ENCODE measurements around the gene MECR.

MECR gene

GRCh38 chr1:29255134-29255666 lies 24.5 kb upstream of the MECR start:
- no peak for DNase-seq (ENCODE audit: low spot score)

GRCh38 chr1:29254346-29254745 lies 23.6 kb upstream of the MECR start:
- no peak for DNase-seq (ENCODE audit: low spot score)

DNA sequence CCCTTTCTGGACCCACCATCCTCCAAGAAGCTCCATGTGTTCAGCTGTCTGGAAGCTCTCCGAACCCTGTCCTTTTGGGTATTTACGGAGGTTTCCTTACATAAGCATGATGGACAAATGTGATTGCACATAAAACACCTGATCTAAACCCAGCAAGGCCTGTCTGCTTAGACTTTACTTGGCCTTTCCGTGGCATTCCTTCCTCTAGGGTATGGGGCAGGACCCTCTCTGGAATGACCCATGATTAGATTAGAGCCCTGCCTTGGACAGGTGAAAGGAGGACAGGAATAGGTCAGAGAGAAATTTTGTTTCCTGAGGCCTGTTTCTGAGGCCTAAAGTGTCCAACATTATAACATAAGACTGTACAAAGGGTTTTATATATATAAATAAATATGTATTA lies 22.4 kb upstream of the MECR start:
- DNase-seq (ENCODE audit: low spot score) = no peak

DNA sequence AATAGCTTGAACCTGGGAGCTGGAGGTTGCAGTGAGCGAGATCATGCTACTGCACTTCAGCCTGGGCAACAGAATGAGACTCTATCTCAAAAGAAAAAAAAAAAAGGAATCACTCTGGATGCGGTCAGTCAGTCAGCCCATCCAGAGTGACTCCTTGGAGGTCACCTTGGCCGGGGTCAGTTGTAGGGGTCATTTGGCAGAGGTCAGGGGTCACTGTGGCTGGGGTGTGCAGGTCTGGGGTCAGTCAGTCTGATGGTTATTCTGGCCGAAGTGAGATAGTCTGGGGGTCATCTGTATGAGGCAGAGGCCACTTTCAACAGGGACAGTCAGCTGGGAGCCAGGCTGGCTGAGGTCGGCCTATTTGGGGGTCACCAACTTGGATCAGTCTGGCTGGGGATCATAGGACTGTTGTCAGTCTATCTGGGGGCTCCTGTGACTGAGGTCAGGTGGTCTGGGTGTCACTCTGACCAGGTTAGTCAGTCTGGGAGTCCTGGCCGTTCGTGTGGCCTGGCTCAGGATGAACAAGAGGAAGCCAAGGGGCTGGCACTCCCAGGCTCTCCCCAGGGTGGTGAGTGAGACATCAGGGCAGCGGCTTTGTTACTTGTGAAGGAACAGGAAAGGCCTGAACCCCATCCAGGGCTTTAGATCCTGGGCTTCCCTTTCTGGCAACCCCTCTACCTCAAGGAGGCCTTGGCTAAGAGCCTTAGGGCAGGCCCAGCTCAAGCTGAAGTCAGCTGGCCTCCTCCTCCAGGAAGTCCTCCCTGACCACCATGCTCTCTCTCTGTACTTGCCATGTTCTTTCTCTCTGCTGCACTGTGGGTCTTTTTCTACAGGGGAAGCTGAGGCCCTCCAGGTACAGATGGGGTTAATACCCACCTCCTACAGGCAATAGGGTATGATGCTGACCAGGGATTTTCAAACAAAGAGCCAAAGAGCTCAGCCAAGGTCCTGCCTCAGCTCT lies 20.7 kb upstream of the MECR start:
- DNase-seq (ENCODE audit: low spot score) = no peak

- no peak for DNase-seq (ENCODE audit: low spot score)
These were observed 19.3 kb upstream of the MECR start for GRCh38 chr1:29249951-29250581.

DNA sequence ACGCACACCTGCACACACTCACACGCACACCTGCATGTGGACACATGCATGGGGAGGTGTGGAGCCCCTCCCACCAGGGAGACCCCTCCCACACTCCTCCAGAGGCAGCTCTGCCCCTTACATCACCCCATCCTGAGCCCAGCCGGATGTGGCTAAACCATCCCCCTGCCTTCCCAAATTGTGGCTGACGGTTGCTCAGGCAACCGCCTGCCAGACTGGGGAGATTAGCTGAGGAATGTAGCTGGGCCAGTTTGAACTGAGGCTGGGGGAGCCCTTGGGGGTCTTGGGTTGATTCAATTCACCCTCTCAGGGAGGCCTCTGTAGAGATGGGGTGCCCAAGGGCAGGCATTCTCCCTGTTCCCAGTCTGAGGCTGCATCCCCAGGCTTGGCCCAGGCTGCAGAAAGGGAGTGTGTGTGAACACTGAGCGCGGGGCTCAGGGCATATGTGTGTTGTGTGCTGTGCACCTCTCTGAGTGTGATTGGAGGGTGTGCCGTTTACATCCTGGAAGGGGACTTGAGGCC lies 18.5 kb upstream of the MECR start:
- no peak for DNase-seq (ENCODE audit: low spot score)

- no peak for DNase-seq (ENCODE audit: low spot score)
These were observed 17.7 kb upstream of the MECR start for GRCh38 chr1:29248409-29248808.

DNA sequence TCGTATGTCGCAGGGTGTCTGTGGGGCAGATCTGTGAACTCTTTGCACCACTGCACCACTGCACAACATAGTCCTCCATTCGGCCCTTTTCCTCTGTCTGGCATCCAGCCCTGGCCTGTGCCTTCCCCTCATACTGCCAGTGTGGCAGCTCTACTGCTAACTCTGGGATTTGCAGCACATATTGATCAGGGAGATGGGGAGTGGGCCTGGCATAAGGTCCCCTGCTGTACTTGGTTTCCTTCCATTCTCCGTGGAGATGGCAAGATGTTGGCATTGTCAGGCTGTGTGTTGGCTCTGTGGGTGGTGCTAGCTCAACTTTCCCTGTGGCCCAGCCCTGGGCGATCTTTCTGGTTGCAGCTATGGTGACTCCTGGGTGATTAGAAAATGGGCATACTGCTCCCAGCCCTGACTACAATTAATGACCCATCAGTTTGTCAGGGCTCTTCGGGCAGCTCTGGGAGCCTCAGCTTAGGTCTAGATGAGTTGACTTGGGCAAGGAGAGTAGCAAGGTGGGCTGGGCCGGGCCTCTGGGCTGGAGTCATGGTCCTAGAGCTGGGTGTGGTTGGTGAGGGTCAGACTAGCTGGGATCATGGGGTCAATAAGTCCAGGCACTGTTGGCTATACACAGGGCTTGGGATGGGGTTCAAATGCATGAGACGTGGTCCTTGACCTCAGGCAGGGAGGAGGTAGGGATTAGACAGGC lies 17.0 kb upstream of the MECR start:
- DNase-seq (ENCODE audit: low spot score) = no peak

DNA sequence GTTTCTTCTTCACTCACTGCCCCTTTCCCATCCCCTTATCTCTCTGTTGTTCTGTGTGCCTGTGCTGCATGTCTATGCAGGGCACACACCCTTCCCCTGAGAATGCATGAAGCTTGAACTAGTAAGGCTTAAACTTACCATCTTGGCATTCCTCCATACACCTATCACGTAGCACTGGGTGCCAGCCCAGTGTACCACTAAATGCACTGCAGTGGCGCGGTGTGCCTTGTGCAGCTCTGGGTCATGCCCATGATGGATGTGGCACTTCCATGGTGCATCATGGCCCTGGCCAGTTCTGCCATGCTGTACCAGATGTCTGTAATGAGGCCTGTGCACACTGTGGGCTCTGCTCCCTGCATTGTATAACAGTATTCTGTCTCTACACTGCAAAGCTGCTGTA lies 16.3 kb upstream of the MECR start:
- no peak for DNase-seq (ENCODE audit: low spot score)

GRCh38 chr1:29245876-29246275 lies 15.1 kb upstream of the MECR start:
- DNase-seq (ENCODE audit: low spot score) = no peak

DNA sequence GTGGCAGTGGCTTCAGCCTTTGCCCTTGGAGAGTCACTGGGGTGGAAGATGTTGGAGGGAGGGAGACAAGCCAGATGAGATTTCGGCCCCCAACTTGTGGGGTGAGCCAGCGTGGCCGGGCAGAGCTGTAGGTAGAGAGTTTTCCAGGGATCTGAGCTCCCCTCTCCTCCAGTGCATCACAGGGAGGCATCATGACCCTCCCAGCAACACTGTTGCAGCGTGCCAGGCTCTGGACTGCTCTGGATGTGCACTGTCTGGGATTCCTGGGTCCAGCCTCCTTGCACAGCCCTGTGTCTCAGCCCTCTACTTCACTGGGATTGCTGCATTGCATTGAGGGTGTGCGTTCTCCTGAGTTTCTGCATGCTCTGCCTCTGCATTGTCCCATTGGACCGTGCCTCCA lies 14.5 kb upstream of the MECR start:
- no peak for DNase-seq (ENCODE audit: low spot score)

DNA sequence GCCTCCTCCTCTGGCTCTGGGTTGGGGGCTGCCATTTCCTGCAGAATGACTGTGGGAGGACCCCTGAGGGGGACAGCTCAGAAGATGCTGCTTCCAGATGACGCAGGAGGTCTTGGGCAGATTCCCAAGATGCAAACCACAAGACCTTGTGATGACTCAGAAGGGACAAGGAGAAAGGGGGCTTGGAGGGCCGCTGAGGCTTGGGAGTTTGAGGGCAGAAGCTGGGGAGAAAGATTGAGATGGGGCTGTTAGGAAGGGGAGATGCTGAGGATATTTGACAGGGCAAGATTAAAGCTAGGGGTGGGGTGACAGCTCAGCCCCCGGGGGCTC lies 13.1 kb upstream of the MECR start:
- DNase-seq (ENCODE audit: low spot score) = no peak

DNA sequence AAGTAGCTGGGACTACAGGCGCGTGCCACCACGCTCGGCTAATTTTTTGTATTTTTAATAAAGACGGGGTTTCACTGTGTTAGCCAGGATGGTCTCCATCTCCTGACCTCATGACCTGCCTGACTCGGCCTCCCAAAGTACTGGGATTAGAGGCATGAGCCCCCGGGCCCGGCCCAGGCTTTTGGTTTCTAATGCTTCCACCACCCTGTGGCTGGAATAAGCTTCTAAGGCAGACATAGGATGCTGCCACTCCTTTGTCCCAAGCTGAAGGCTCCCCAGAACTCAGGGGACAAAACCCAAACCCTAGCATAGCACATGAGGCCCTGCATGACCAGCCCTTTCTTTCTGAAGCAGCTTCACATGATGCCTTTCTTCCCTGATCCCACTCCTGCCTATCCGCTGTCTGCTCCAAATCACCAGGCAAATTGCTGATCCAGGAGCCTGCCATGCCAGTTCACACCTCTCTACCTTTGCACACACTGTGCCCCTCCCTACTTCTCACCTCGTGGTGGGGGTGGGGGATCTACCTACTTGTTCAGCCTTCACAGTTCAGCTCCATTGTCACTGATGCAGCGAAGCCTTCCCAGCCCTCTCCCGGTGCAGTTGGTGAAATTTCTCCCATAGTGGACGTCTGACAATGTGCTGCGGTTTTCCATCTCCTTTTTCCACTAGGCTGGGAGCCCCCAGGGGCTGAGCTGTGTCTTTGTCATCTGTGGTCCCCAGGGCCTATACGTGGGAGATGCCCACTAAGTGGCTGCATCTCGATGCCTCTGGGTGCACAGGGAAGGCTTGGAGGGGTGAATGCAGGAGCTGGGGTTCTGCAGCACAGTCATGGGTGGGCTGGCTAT lies 12.5 kb upstream of the MECR start:
- DNase-seq (ENCODE audit: low spot score) = no peak

DNA sequence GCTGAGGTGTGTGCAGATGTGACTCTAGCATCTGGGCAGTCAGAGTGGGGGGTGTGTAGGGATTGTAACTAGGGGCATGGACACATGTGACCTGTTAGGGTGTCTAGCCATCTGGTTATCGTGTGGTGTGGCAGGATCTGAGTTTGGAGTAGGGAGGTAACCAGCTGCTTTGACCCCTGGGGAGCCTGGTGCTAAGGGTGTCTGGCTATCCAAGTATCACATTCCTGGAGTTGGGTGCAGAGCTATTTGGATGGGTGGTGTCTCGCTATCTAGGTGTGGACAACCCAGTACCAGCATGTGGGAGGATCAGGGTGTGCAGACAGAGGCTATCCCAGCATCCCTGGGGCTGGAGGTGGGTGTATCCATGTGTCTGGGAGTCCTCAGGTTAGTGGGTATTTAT lies 10.3 kb upstream of the MECR start:
- DNase-seq (ENCODE audit: low spot score) = no peak

DNA sequence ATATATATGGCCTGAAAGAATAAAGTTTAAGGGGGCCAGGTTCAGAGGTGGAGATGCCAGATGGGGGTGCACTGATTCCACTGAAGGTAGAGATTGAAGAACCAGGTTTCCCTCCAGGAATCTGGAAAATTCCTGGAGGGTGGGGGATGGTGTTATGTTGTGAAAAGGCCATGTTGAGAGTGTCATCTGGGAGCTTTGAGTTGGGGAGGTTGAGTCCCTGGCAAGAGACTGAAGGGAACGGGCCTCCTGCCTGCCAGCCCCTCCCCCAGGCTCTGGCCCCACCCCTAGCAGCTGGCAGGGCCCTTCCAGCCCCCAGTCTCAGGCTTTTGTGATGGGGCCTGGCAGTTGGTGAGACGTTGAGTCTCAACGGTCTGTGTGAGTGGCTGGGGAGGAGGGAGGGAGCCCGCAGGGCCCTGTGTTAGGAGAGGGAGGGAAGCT lies 9.7 kb upstream of the MECR start:
- DNase-seq (ENCODE audit: low spot score) = no peak

DNA sequence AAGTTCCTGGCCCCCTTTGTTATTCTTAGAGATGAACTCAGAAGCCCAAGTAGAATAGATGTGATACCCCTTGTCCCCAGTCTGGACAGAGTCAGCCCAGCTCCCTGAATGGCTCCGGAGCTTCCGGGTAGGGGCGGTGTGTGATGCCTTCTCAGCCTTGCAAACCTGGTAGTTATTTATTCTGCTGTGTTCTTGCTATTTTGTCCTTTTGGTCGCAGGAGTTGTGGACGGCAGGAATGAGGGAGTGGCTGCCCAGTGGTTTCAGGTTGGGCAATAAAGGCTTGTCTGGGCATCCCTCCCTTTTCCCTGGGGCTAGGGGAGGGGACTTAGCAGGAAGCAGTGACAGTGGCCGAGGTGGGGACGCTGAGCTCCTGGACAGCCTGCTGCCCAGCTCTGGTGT lies 8.4 kb upstream of the MECR start:
- no peak for DNase-seq (ENCODE audit: low spot score)

- DNase-seq (ENCODE audit: low spot score) = no peak
These were observed 7.9 kb upstream of the MECR start for GRCh38 chr1:29238620-29239002.

DNA sequence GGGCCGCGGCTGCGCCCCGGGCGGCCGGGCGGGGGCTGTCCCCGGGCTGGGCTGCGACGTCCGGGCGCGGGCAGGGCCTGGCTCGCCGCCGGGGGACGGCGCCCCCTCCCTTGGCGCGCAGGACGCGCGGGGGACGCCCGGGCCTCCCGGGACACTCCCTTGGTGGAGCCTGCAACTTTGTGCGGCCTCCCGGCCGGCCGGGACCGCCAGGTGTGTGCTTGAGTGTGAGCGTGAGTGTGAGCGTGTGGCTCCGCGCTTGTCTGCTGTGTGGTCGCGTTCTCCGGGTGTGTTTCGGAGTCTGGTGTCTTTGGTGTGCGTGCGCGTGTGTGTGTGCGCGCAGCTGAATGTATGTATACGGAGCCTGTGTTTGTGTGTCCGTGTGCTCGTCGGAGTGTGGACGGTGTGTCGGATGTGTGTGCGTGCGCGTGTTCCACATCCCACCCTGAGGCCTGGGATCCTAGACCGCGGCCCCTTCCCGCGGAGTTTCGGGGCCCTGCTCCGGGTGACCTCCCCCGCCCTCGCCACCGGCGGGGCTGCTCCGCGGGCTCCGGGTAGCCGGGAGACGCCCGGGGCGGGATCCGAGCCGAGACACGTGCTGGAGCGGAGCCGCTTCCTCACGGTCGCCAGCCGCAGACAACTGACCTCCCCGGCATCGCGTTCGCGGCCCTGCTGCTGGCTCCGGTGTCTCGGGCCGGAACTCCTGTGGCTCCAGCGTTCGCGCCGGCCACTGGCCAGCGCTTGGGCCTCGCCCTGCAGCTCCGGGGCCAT lies 7.3 kb upstream of the MECR start:
- DNase-seq (ENCODE audit: low spot score) = no peak

GRCh38 chr1:29237129-29237821 lies 6.5 kb upstream of the MECR start:
- no peak for DNase-seq (ENCODE audit: low spot score)

GRCh38 chr1:29236712-29237128 lies 6.0 kb upstream of the MECR start:
- DNase-seq (ENCODE audit: low spot score) = no peak

Data from CD4-positive, alpha-beta T cell treated with Interleukin-2 at 100 ng/mL for 4 hours (primary cell).